Renal pelvis (tissue), 4 donors: ENCODE results near the gene TFCP2L1. TPM values are rescaled to one million over a fixed set of nuclear protein-coding genes. Genes with fewer than 3 reads are reported as not detected.
"Not testable (repeated sequence)": the region's sequence is repeated elsewhere in the genome, so short reads cannot be mapped to it uniquely, and the experiment has no call there.

Source experiments
- DNase-seq: peaks from one replicate; pipeline ENCODE4 v3.0.0-alpha.2; 2013
- polyA plus RNA-seq, 3 donors: library from polyadenylated mRNA; unstranded; fragments of 120-200 nt; gene quantifications; one replicate each; pipeline ENCODE4 v1.2.1, GENCODE V29; 2013; ENCODE audit not compliant: insufficient read length in 3 of 3

TFCP2L1 gene
- polyA plus RNA-seq, 3 donors, result 55.1 to 81.5 (median 68.7) TPM

GRCh38 chr2:121298476-121298875, 13.5 kb upstream of the TFCP2L1 start:
- DNase-seq, result no peak

- not testable (repeated sequence) for DNase-seq
Measured at GRCh38 chr2:121297866-121298265, 12.9 kb upstream of the TFCP2L1 start.

DNA sequence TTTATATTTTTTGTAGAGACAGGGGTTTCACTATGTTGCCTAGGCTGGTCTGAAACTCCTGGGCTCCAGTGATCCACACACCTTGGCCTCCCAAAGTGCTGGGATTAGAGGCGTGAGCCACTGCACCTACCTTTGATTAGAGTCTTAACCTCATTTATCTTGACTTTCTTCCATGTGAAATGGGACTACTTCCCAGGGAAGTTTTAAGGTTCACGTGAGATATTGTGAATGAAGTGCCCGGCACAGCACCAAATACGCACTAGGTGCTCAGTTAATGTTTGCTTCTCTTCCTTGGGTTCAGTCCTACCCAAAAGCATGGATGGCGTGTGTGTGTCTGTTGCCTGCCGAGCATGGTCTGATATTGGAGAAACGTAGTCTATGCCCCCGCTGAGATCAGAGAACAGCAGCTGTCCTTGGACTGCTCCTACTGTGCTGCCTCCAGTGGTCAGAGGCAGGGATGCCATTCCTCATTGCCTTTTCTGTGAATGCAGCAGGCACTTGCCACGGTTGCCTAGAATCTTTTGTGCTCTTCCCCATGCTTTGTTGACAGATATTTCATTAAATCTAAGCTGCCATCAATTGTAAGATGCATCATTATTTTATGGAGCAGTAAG, 12.3 kb upstream of the TFCP2L1 start:
- DNase-seq, result no peak

- DNase-seq, result no peak
Measured at GRCh38 chr2:121295911-121296650, 11.1 kb upstream of the TFCP2L1 start.

DNA sequence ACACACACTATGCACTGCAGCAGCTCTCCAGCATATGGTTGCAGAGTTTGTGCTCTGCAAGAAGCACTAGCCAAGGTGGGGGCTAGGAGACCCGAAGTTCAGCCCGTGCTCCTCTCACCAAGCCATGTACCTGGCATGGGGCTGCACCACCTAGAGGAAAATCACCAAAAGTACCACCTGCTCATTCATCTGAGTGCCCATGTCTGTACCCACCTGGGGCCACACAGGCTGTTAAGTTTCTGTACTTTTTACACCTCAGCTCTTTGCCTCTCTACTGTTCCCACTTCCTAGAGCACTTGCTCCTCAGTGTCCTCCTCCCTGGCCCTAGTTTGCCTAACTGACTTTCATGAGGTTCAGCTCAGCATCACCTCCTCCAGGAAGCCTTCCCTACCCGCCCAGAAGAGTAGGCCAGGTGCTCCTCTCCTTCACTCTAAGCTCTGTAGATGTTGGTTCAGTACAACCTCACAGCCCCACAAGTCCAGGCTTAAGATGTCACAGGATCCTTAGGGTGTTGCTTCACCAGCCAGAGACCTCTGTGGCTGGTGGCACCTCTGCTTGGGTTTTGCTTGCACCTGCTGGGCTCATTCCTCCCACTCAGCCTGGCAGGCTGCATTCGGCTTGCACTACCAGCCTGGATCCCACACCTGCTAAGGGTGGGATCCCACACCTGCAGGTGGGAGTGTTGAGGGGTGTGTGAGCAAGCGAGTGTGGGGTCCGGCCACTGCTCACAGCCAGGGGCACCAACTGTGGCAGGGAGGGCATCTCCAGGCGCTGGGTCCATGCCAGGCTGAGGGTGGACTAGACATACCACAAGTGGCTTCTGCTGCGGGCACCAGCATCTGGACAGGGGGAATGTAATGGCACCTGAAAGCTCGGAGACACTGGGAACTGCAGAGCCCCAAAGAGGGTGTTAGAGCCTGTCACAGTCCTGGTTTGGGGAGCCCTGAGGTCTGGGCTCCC, 10.2 kb upstream of the TFCP2L1 start:
- DNase-seq, result no peak

GRCh38 chr2:121293450-121294325, 8.7 kb upstream of the TFCP2L1 start:
- DNase-seq, result no peak

GRCh38 chr2:121291251-121291580, 6.2 kb upstream of the TFCP2L1 start:
- no peak for DNase-seq

DNA sequence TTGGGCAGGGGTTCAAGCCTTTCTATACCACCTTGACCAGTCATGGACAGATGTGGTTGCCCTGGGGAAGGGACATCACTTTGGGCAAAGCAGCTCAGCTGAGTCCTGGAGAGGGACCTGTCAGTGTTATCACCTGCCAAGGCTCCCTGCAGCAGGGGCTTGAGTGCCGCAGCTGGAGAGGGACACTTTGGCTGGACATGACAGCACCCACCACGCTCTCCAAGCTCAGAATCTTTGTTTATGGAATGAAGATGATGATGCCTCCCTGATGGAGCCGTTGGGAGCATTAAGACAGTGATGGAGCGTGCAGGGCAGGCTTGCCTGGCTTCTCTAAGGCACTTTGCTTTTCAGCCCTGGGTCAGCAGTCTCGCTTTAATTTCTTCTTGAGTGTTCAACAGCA, 4.3 kb upstream of the TFCP2L1 start:
- no peak for DNase-seq

GRCh38 chr2:121288454-121289231, 3.6 kb upstream of the TFCP2L1 start:
- no peak for DNase-seq

- DNase-seq, result no peak
Measured at GRCh38 chr2:121287956-121288355, 3.0 kb upstream of the TFCP2L1 start.

GRCh38 chr2:121287146-121287798, 2.3 kb upstream of the TFCP2L1 start:
- DNase-seq, result no peak

- DNase-seq, result no peak
Measured at GRCh38 chr2:121286506-121286905, 1.5 kb upstream of the TFCP2L1 start.

DNA sequence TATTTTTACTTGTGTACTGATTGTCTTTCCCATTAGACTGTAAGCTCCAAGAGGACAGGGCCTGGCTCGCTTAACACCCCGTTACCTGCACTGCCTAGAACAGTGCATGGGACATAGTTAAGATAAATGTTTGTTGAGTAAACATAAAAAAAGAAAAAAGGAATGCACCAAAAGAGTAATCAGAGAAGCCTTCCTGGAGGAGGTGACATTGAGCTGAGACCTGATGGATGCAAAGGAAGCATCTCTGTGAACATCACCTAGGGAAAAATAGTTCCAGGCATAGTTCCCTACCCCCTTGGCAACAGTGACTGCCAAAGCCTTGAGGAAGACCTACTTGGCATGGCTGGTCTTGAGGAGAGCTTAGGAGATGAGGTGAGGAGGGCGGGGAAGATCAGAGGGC, 924 bp upstream of the TFCP2L1 start:
- DNase-seq, result no peak

- DNase-seq, result no peak
Measured at GRCh38 chr2:121283670-121284462, 1.1 kb downstream of the TFCP2L1 start.

GRCh38 chr2:121282800-121283385, 2.1 kb downstream of the TFCP2L1 start:
- DNase-seq, result no peak

DNA sequence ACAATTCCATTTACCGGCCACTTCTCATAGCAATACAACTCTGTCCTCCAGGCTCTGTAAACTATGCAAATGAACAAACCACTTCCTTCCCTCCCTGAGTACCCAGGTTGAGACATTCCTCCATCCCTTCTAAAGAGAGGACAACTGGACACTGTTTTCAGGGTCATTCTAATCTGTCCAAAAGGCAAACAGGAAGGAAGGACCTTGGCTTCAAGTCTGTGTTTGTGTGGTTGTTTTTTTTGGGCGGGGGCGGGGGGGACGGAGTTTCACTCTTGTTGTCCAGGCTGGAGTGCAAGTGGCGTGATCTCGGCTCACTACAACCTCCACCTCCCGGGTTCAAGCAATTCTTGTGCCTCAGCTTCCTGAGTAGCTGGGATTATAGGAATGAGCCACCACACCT, 3.3 kb downstream of the TFCP2L1 start:
- DNase-seq, result no peak

- DNase-seq, result no peak
Measured at GRCh38 chr2:121281107-121281506, 3.9 kb downstream of the TFCP2L1 start.

- DNase-seq, result no peak
Measured at GRCh38 chr2:121279476-121280220, 5.4 kb downstream of the TFCP2L1 start.
